ENCODE data around the gene ATOSA.
A peak's percentile ranks its signal among the peaks of the same experiment; 100 is the strongest.

The ATOSA gene

GRCh38 chr15:52651868-52652267 lies 27.3 kb downstream of the ATOSA start:
- DNase-seq, result peak; percentile 49 to 55

GRCh38 chr15:52651114-52651513 lies 28.1 kb downstream of the ATOSA start:
- no peak for DNase-seq

- DNase-seq, result no peak
Observed at GRCh38 chr15:52649686-52650085, 29.5 kb downstream of the ATOSA start.

GRCh38 chr15:52645916-52646315 lies 33.3 kb downstream of the ATOSA start:
- DNase-seq, result no peak

GRCh38 chr15:52642386-52643361 lies 36.5 kb downstream of the ATOSA start:
- DNase-seq, result no peak

- no peak for DNase-seq
Observed at GRCh38 chr15:52636459-52636858, 42.7 kb downstream of the ATOSA start.

GRCh38 chr15:52635908-52636307 lies 43.3 kb downstream of the ATOSA start:
- DNase-seq, result no peak
